Measurements from ENCODE around the gene WDFY2. TPM values are rescaled to one million over a fixed set of nuclear protein-coding genes. Genes with fewer than 3 reads are reported as not detected.

Gene WDFY2
- total and polyA plus RNA-seq, 2 of the 8 experiments (the other 6 are each of a cell fraction or from before 2014, with no cell fraction given): 13.9 to 29.0 TPM

DNA sequence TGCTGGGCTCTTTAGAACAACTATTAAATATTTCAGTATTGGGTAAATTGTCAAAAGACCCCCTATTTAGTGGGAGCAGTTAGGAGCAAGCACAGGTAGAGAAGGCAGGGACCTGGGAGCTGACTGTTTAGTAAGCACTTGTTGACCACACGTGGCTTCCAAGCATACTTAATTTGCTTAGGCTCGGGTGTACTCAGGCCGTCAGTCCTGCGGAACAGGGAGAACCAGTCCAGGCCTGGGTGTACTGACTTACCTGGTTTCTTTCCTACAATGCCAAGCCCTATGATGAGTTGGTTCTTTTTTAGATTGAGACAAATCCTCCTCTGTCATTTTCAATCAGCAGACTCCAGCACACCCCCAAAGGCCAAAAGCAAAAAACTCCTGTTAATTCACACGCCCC lies 90.0 kb downstream of the WDFY2 start:
- no peaks in the 10 kb centered on the region for H3K9me3 ChIP-seq (ENCODE audit: insufficient read depth in 2 of 2, low read depth in 1 of 2, low read length in 1 of 2)
- H3K4me1 ChIP-seq (replicated peaks in 1 of 4; ENCODE audit: control insufficient read depth in 3 of 4, insufficient read depth in 4 of 4, low read length in 3 of 4): peaks cover 0 to 4% (median 1%) of the 10 kb centered on the region in 4 experiments; a peak in 3 of 7 replicates
- no peak overlapping the region for H2BK12ac ChIP-seq (ENCODE audit: low read depth, low read length)
- H3K4me3 ChIP-seq (ENCODE audit: extremely low read depth in 1 of 4, insufficient read depth in 2 of 4, low read depth in 3 of 4, low read length in 4 of 4): no peak overlapping the region
- H2BK5ac ChIP-seq (ENCODE audit: low read depth, low read length): no peak overlapping the region
- H3K9ac ChIP-seq (replicated peaks in 1 of 4; ENCODE audit: extremely low read depth in 1 of 4, low read depth in 3 of 4, low read length in 3 of 4): no peak overlapping the region
- H3K79me2 ChIP-seq (ENCODE audit: control insufficient read depth in 1 of 2, insufficient read depth in 2 of 2, low read length in 2 of 2): peaks cover 0 to 69% of the 10 kb centered on the region in 2 experiments; a peak in 2 of 4 replicates
- no peaks in the 10 kb centered on the region for H3K23me2 ChIP-seq (ENCODE audit: low read depth, low read length)
- H3K14ac ChIP-seq (ENCODE audit: insufficient read length): no peak overlapping the region
- H4K8ac ChIP-seq (ENCODE audit: extremely low read depth, insufficient read depth, low read length): no peak overlapping the region
- H2AK5ac ChIP-seq (ENCODE audit: low read depth, low read length): no peak overlapping the region
- 0 out of 2 replicates have a peak, but pooled peaks have one; percentile 46 for TF ChIP-seq SP1 (IDR thresholded peaks at IDR 0.05; ENCODE audit: low read depth, low read length)
- TF ChIP-seq KDM5A (IDR thresholded peaks at IDR 0.05; ENCODE audit: low read length): no peak
- TF ChIP-seq SAP30 (IDR thresholded peaks at IDR 0.05; ENCODE audit: insufficient read depth, insufficient replicate concordance, low read length): no peak
- TF ChIP-seq ASH2L (IDR thresholded peaks at IDR 0.05; ENCODE audit: low read length): peak; percentile 40
- no peaks in the 10 kb centered on the region for H3K36me3 ChIP-seq (ENCODE audit: control insufficient read depth in 2 of 4, insufficient read depth in 4 of 4, low read length in 3 of 4)
- no peak overlapping the region for H2BK15ac ChIP-seq (ENCODE audit: low read length)
- no peaks in the 10 kb centered on the region for H4K20me1 ChIP-seq (replicated peaks in 1 of 2; ENCODE audit: control insufficient read depth in 1 of 2, insufficient read depth in 2 of 2, low read length in 2 of 2)
- ChIA-PET CTCF (ENCODE audit: partially characterized antibody) (no interaction called here), POLR2A (ENCODE audit: partially characterized antibody) (interaction anchor here (0.6 to 2.1 kb wide), 3 partner anchors 11 to 221 kb away, joined by 3 to 6 read pairs (median 4); partner anchors contain the start of gene INTS6)
- H3K18ac ChIP-seq (ENCODE audit: extremely low read depth, low read length): no peak overlapping the region
- no peak overlapping the region for H3K56ac ChIP-seq (replicated peaks; ENCODE audit: insufficient read length, low read depth, low read length)
- 60% methylated on average over 5 of the region's 5 CpGs; no CpG with 5 or more reads in 1 of the 2 experiments for WGBS, 2 experiments (ENCODE audit: extremely low coverage in 1 of 2, insufficient coverage in 1 of 2, insufficient read length in 1 of 2, insufficient replicate concordance in 2 of 2, low coverage in 1 of 2, low lambda C conversion rate in 2 of 2, missing lambda C conversion rate in 1 of 2)
- FAIRE-seq (peak; percentile 68), DNase-seq (ENCODE audit: low read depth in 1 of 2, low spot score in 2 of 2) (no peak)
- H3K27me3 ChIP-seq (replicated peaks in 1 of 4; ENCODE audit: control insufficient read depth in 3 of 4, extremely low read depth in 1 of 4, insufficient read depth in 3 of 4, low read length in 3 of 4): no peaks in the 10 kb centered on the region
- no peak overlapping the region for H3K4me2 ChIP-seq (ENCODE audit: insufficient read depth in 1 of 2, low read depth in 2 of 2, low read length in 2 of 2)
- no peak overlapping the region for H3K4ac ChIP-seq (replicated peaks; ENCODE audit: insufficient read length, low read depth, low read length)
- peaks cover 2% of the 10 kb centered on the region; the same call in 1 of the 2 replicates for H3K79me1 ChIP-seq (ENCODE audit: low read depth, low read length)
- H2BK20ac ChIP-seq (ENCODE audit: low read length): no peak overlapping the region
- no peak overlapping the region for H2BK120ac ChIP-seq (replicated peaks; ENCODE audit: low read depth, low read length)
- H3K27ac ChIP-seq (ENCODE audit: low read depth, low read length): no peak overlapping the region
- H3K23ac ChIP-seq (ENCODE audit: insufficient read length): no peak overlapping the region
- H4K5ac ChIP-seq (ENCODE audit: insufficient read length, low read depth, low read length): no peak overlapping the region
- no peak overlapping the region for H4K91ac ChIP-seq (replicated peaks; ENCODE audit: insufficient read length, low read length)
- H2AFZ ChIP-seq (ENCODE audit: low read length): no peak overlapping the region

Measured in H1 (cell line).